Activated T-helper 1 cell treated with anti-CD3 and anti-CD28 coated beads, Interleukin-12 subunit alpha, Interleukin-12 subunit beta, Interleukin-2, Interleukin-4 antibody, amounts not matched to agents 30 ng/mL and 10 ng/mL and 1 ng/mL, durations not matched to agents 14 hours and 24 hours and 36 hours (primary cell): ENCODE data around the gene LUC7L3. TPM values are rescaled to one million over a fixed set of nuclear protein-coding genes. Genes with fewer than 3 reads are reported as not detected.
"Not testable (repeated sequence)": the region's sequence is repeated elsewhere in the genome, so short reads cannot be mapped to it uniquely, and the experiment has no call there.

Source experiments
- DNase-seq: peaks from one replicate; pipeline ENCODE4 v3.0.0; 2021; ENCODE audit warnings: low spot score
- H3K27ac Mint-ChIP-seq: one replicate; pipeline ENCODE4 v1.8.0; 2021; ENCODE audit warnings: mild to moderate bottlenecking, mixed read lengths
- H3K27me3 Mint-ChIP-seq: one replicate; pipeline ENCODE4 v1.8.0; 2022; ENCODE audit warnings: mild to moderate bottlenecking, moderate library complexity, mixed read lengths; ENCODE audit not compliant: insufficient read depth
- H3K36me3 Mint-ChIP-seq: one replicate; pipeline ENCODE4 v1.8.0; 2021; ENCODE audit warnings: low read depth, mixed read lengths
- H3K4me1 Mint-ChIP-seq: one replicate; pipeline ENCODE4 v1.8.0; 2021; ENCODE audit warnings: low read depth, mixed read lengths
- H3K4me3 Mint-ChIP-seq: one replicate; pipeline ENCODE4 v1.8.0; 2021; ENCODE audit warnings: mild to moderate bottlenecking, moderate library complexity, mixed read lengths
- H3K9me3 Mint-ChIP-seq: one replicate; pipeline ENCODE4 v1.8.0; 2021; ENCODE audit warnings: mixed read lengths
- intact Hi-C: fragments of 100-400 bp; cut with micrococcal nuclease; formaldehyde crosslinking; loops from one replicate; pipeline ENCODE4 v1.15.1; 2024
- total RNA-seq: library from RNA; stranded (reverse); gene quantifications from 2 replicates; pipeline ENCODE4 v1.2.3, GENCODE V29; 2022

The LUC7L3 gene
- total RNA-seq, result 118 and 123 TPM in 2 replicates

- Mint-ChIP-seq H3K4me3 (peak within 1 kb of the TSS; percentile 88), H3K36me3 (peaks cover 13% of the 10 kb centered on the region), H3K9me3 (no peaks in the 10 kb centered on the region), H3K27me3 (no peaks in the 10 kb centered on the region), H3K27ac (peak within 1 kb of the TSS; percentile 98), H3K4me1 (peaks cover 28% of the 10 kb centered on the region)
- DNase-seq, result peak; percentile 95
- intact Hi-C loops, result loop anchor here (1.0 kb wide), 2 partner anchors 11 to 172 kb away; partner anchors contain the start of gene SPATA20
These were observed at the start of gene LUC7L3 for GRCh38 chr17:50719144-50719923. LUC7L3 (plus strand) TSS chr17:50719603; CDS start chr17:50719733, 130 bp downstream.

GRCh38 chr17:50672071-50672470, 47.3 kb upstream of the LUC7L3 start:
- no peaks in the 10 kb centered on the region for H3K36me3 Mint-ChIP-seq
- no peak overlapping the region for H3K4me3 Mint-ChIP-seq
- H3K27me3 Mint-ChIP-seq, result peaks cover 4% of the 10 kb centered on the region
- no peak overlapping the region for H3K27ac Mint-ChIP-seq
- H3K4me1 Mint-ChIP-seq, result no peaks in the 10 kb centered on the region
- no peak for DNase-seq
- no peaks in the 10 kb centered on the region for H3K9me3 Mint-ChIP-seq
- intact Hi-C loops, result no loop called here

GRCh38 chr17:50672831-50673551, 46.4 kb upstream of the LUC7L3 start:
- Mint-ChIP-seq H3K4me1 (no peaks in the 10 kb centered on the region), H3K4me3 (no peak overlapping the region), H3K27me3 (peaks cover 4% of the 10 kb centered on the region), H3K27ac (peak overlapping the region; percentile 40), H3K9me3 (no peaks in the 10 kb centered on the region), H3K36me3 (no peaks in the 10 kb centered on the region)
- intact Hi-C loops, result no loop called here
- DNase-seq, result no peak

DNA sequence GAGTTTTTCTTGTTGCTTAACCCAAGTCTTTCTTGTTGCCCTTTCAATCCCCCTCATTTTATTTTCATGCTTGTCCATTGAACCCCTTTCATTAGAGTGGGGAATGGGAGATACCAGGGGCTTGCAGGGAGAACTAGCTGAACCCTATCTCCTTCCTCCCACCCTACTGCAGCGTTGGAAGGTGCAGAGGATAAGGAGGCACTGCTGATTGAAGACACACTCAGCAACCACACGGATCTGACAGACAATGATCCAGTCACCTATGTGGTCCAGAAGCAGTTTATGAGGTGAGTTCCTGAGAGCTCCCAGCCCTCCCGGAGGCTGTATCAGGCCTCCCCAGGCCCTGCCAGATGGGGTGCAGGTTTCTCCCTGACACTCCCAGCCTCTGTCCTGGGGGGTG, 44.2 kb upstream of the LUC7L3 start:
- no peak for DNase-seq
- no peaks in the 10 kb centered on the region for H3K9me3 Mint-ChIP-seq
- peaks cover 8% of the 10 kb centered on the region for H3K27me3 Mint-ChIP-seq
- intact Hi-C loops, result no loop called here
- no peak overlapping the region for H3K27ac Mint-ChIP-seq
- no peak overlapping the region for H3K4me3 Mint-ChIP-seq
- no peaks in the 10 kb centered on the region for H3K4me1 Mint-ChIP-seq
- H3K36me3 Mint-ChIP-seq, result no peaks in the 10 kb centered on the region

- H3K9me3 Mint-ChIP-seq, result no peaks in the 10 kb centered on the region
- H3K27ac Mint-ChIP-seq, result no peak overlapping the region
- H3K4me1 Mint-ChIP-seq, result no peaks in the 10 kb centered on the region
- DNase-seq, result no peak
- intact Hi-C loops, result no loop called here
- H3K4me3 Mint-ChIP-seq, result no peak overlapping the region
- no peaks in the 10 kb centered on the region for H3K36me3 Mint-ChIP-seq
- H3K27me3 Mint-ChIP-seq, result peaks cover 11% of the 10 kb centered on the region
These were observed 43.8 kb upstream of the LUC7L3 start for GRCh38 chr17:50675627-50676026.

DNA sequence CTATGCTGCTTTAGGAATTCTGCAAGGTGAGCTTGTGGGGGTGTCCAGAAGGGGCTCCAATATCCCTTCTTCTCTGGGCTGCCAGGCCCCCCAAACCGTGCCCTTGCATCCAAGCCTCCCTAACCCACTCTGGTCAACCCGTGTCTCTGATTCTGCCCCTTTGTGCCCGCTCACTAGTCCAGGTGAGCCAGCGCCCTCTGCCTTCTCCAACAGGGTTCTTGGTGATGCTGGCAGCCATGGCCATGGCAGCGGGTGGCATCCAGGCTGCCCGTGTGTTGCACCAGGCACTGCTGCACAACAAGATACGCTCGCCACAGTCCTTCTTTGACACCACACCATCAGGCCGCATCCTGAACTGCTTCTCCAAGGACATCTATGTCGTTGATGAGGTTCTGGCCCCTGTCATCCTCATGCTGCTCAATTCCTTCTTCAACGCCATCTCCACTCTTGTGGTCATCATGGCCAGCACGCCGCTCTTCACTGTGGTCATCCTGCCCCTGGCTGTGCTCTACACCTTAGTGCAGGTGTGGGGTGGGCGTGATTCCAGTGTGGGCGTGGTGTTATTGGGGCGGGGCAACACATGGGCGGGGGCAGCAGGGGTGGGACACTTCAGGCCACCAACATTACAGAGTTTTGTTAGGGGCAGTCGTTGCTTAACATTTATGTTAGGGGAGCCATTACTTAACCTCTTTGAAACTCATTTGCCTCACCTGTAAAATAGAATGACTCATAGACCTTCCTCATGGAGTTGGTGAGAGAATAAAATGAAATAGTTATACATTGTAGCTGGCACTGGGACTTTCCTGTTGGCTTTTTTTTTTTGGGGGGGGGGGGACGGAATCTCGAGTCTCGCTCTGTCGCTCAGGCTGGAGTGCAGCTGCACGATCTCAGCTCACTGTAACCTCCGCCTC, 43.1 kb upstream of the LUC7L3 start:
- H3K36me3 Mint-ChIP-seq, result no peaks in the 10 kb centered on the region
- H3K4me1 Mint-ChIP-seq, result peaks cover 3% of the 10 kb centered on the region
- intact Hi-C loops, result no loop called here
- no peak overlapping the region for H3K27ac Mint-ChIP-seq
- no peak overlapping the region for H3K4me3 Mint-ChIP-seq
- peaks cover 15% of the 10 kb centered on the region for H3K27me3 Mint-ChIP-seq
- no peaks in the 10 kb centered on the region for H3K9me3 Mint-ChIP-seq
- DNase-seq, result no peak

DNA sequence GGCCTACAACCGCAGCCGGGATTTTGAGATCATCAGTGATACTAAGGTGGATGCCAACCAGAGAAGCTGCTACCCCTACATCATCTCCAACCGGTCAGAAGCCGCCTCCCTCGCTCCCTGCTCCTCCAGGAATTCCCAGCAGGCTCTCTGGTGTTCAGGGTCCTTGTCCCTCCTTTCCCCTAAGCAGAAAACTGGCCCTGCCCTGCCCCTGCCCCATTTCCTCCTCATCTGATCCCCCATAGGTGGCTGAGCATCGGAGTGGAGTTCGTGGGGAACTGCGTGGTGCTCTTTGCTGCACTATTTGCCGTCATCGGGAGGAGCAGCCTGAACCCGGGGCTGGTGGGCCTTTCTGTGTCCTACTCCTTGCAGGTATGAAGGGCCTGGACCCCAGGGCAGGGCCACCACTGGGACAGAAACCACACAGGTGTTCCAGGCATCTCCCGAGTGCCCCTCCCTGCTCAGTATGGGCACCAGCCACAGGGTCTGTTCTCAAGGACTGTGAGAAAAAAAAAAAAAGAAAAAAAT, 41.5 kb upstream of the LUC7L3 start:
- intact Hi-C loops, result no loop called here
- H3K36me3 Mint-ChIP-seq, result no peaks in the 10 kb centered on the region
- no peak overlapping the region for H3K27ac Mint-ChIP-seq
- no peaks in the 10 kb centered on the region for H3K9me3 Mint-ChIP-seq
- H3K4me3 Mint-ChIP-seq, result no peak overlapping the region
- H3K27me3 Mint-ChIP-seq, result peaks cover 22% of the 10 kb centered on the region
- no peak for DNase-seq
- peaks cover 7% of the 10 kb centered on the region for H3K4me1 Mint-ChIP-seq

GRCh38 chr17:50679008-50679544, 40.3 kb upstream of the LUC7L3 start:
- Mint-ChIP-seq H3K4me3 (no peak overlapping the region), H3K9me3 (no peaks in the 10 kb centered on the region), H3K27ac (no peak overlapping the region), H3K36me3 (no peaks in the 10 kb centered on the region), H3K4me1 (peaks cover 7% of the 10 kb centered on the region), H3K27me3 (peaks cover 22% of the 10 kb centered on the region)
- intact Hi-C loops, result no loop called here
- no peak for DNase-seq

- Mint-ChIP-seq H3K27ac (no peak overlapping the region), H3K27me3 (peaks cover 18% of the 10 kb centered on the region), H3K9me3 (no peaks in the 10 kb centered on the region), H3K4me1 (peaks cover 7% of the 10 kb centered on the region), H3K4me3 (no peak overlapping the region), H3K36me3 (no peaks in the 10 kb centered on the region)
- intact Hi-C loops, result loop anchor here (5.0 kb wide), 1 partner anchor 48 kb away; the partner anchor contains the start of gene ABCC3
- DNase-seq, result no peak
These were observed 39.3 kb upstream of the LUC7L3 start for GRCh38 chr17:50680126-50680525.

GRCh38 chr17:50680543-50681262, 38.7 kb upstream of the LUC7L3 start:
- H3K27me3 Mint-ChIP-seq, result peaks cover 17% of the 10 kb centered on the region
- not testable (repeated sequence) for DNase-seq, H3K4me3 Mint-ChIP-seq, H3K4me1 Mint-ChIP-seq, H3K27ac Mint-ChIP-seq, H3K9me3 Mint-ChIP-seq, H3K36me3 Mint-ChIP-seq
- intact Hi-C loops, result loop anchor here (5.0 kb wide), 1 partner anchor 48 kb away; the partner anchor contains the start of gene ABCC3

- Mint-ChIP-seq H3K4me3 (no peak overlapping the region), H3K4me1 (peaks cover 7% of the 10 kb centered on the region), H3K27me3 (peaks cover 17% of the 10 kb centered on the region), H3K36me3 (no peaks in the 10 kb centered on the region), H3K9me3 (no peaks in the 10 kb centered on the region), H3K27ac (no peak overlapping the region)
- no peak for DNase-seq
- intact Hi-C loops, result loop anchor here (5.0 kb wide), 1 partner anchor 49 kb away; the partner anchor contains the start of gene ABCC3
These were observed 37.9 kb upstream of the LUC7L3 start for GRCh38 chr17:50681263-50682200.
